ENCODE results near the gene AMDHD1. TPM values are rescaled to one million over a fixed set of nuclear protein-coding genes. Genes with fewer than 3 reads are reported as not detected.

AMDHD1 gene
- total RNA-seq, 1 donor from 2014 or later: 0.96 TPM

DNA sequence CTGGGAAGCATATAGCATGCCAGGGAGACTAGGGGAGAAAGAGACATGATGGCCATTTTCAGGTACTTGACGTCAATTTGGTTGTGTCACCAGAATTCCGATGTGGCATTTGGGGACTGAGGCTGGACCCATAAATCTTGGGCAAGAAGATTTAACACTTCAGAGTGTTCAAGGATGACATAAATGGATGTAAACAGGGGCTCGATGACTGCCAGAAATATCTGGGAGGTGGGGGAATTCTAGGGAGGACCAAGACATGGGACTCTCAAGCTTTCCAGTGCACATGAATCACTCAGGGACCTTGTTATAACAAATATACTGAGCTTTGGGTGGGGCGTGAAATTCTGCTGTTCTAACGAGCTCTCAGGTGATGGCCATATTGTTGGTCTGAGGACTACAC is 35.2 kb downstream of the AMDHD1 start:
- Histone ChIP-seq H3K27me3 (no peaks in the 10 kb centered on the region), H3K4me1 (no peaks in the 10 kb centered on the region), H3K36me3 (no peaks in the 10 kb centered on the region), H3K27ac (no peak overlapping the region), H3K9me3 (no peaks in the 10 kb centered on the region), H3K4me3 (no peak overlapping the region)
- intact Hi-C loops (cut with DNase I): no loop called here
- no peak for DNase-seq (ENCODE audit: low spot score in 2 of 2)
- TF ChIP-seq, protein P1, sequence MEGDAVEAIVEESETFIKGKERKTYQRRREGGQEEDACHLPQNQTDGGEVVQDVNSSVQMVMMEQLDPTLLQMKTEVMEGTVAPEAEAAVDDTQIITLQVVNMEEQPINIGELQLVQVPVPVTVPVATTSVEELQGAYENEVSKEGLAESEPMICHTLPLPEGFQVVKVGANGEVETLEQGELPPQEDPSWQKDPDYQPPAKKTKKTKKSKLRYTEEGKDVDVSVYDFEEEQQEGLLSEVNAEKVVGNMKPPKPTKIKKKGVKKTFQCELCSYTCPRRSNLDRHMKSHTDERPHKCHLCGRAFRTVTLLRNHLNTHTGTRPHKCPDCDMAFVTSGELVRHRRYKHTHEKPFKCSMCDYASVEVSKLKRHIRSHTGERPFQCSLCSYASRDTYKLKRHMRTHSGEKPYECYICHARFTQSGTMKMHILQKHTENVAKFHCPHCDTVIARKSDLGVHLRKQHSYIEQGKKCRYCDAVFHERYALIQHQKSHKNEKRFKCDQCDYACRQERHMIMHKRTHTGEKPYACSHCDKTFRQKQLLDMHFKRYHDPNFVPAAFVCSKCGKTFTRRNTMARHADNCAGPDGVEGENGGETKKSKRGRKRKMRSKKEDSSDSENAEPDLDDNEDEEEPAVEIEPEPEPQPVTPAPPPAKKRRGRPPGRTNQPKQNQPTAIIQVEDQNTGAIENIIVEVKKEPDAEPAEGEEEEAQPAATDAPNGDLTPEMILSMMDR (IDR thresholded peaks at IDR 0.05): no peak

DNA sequence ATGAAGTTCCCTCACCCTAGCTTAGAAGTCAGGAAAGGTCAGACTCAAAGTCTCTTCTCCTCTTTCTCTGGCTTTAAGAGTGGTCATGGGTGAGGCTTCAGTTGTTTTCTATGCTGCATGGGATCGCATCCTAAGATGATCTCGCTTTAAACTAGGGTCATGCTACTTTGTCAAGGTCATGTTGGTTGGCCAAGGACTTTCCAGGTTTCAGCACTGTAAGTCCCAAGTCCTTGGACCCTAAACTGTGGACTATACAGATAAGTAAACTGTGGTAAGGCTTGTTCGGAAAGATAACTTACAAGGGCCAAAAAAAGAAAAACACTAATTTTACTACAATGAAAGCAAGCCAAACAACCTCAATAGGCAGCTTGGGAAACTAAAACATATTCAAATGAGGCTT is 35.6 kb downstream of the AMDHD1 start:
- Histone ChIP-seq H3K27me3 (no peaks in the 10 kb centered on the region), H3K36me3 (no peaks in the 10 kb centered on the region), H3K27ac (no peak overlapping the region), H3K4me1 (no peaks in the 10 kb centered on the region), H3K9me3 (no peaks in the 10 kb centered on the region), H3K4me3 (no peak overlapping the region)
- intact Hi-C loops (cut with DNase I): no loop called here
- TF ChIP-seq, protein P1 (IDR thresholded peaks at IDR 0.05): no peak
- DNase-seq (ENCODE audit: low spot score in 2 of 2): no peak

DNA sequence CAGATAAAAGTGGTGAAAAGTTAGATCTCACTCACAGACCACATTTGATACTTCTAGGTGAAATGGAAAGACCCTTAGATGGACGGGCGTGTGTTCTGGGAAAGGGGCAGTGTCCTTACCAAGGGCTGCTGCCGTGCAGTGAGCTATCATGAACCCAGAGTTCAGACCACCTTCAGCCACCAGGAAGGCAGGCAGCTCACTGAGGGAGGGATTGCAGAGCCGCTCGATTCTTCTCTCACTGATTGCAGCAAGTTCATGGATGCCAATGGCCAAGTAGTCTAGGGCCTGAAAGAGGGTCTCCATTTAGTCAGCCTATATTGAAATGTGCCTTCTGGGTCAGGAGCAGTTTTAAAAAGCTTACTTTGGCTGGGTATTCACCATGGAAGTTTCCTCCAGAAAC is 37.3 kb downstream of the AMDHD1 start:
- intact Hi-C loops (cut with DNase I): no loop called here
- Histone ChIP-seq H3K27me3 (no peaks in the 10 kb centered on the region), H3K36me3 (no peaks in the 10 kb centered on the region), H3K9me3 (no peaks in the 10 kb centered on the region), H3K27ac (no peak overlapping the region), H3K4me3 (no peak overlapping the region), H3K4me1 (no peaks in the 10 kb centered on the region)
- no peak for DNase-seq (ENCODE audit: low spot score in 2 of 2)
- TF ChIP-seq, protein P1 (IDR thresholded peaks at IDR 0.05): no peak

DNA sequence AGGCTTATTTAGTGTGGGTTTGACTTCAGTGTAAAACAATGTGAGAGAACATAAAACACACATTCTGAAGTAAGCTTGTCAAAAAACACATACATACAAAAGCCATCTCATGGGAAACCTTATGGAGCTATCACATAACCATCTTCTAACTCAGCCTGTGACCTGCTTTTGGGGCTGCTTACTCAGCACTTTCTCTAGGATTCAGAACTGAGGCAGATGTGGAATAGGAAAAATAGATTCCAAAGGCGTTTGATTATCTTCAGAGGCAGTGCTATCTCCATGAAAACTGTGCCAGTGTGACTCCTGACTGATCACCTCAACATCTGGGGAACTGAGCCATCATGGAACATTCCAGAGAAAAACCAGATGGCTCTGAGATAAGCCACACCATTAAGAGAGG is 39.5 kb downstream of the AMDHD1 start:
- TF ChIP-seq, protein P1 (IDR thresholded peaks at IDR 0.05): no peak
- Histone ChIP-seq H3K4me1 (no peaks in the 10 kb centered on the region), H3K27me3 (no peaks in the 10 kb centered on the region), H3K36me3 (no peaks in the 10 kb centered on the region), H3K27ac (no peak overlapping the region), H3K4me3 (no peak overlapping the region), H3K9me3 (no peaks in the 10 kb centered on the region)
- no peak for DNase-seq (ENCODE audit: low spot score in 2 of 2)
- intact Hi-C loops (cut with DNase I): no loop called here

DNA sequence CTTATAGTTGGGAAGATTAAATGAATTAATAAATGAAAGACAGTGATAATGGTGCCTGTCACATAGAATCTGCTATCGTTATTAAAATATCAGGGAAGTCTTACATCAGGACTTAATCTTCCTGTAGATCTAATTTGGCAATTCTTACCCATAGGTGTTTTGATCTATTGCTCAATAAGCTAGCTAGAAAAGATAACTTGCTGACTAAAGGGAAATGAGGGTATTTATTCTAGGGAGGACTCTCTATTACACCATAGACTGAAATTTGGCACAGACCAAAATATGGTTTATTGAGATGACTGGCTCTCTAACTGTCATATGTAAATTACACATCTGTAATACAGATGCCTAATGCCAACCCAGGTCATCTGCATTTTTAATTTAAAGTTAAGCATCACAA is 41.6 kb downstream of the AMDHD1 start:
- no peak for DNase-seq (ENCODE audit: low spot score in 2 of 2)
- Histone ChIP-seq H3K27ac (no peak overlapping the region), H3K4me1 (no peaks in the 10 kb centered on the region), H3K4me3 (no peak overlapping the region), H3K27me3 (no peaks in the 10 kb centered on the region), H3K9me3 (no peaks in the 10 kb centered on the region), H3K36me3 (no peaks in the 10 kb centered on the region)
- intact Hi-C loops (cut with DNase I): no loop called here
- TF ChIP-seq, protein P1 (IDR thresholded peaks at IDR 0.05): no peak
